Mesodermal cell (in vitro differentiated cells): ENCODE data around the gene ITPRIP.

Source experiments
- H3K27ac ChIP-seq: 2 replicates; pipeline ENCODE4 v1.7.0; 2013; ENCODE audit warnings: mild to moderate bottlenecking, low read depth, low read length, moderate library complexity; ENCODE audit not compliant: severe bottlenecking
- H3K36me3 ChIP-seq: 2 replicates; pipeline ENCODE4 v1.7.1; 2013; ENCODE audit warnings: mild to moderate bottlenecking, low read length, moderate library complexity; ENCODE audit not compliant: control insufficient read depth, insufficient read depth
- H3K4me1 ChIP-seq: one replicate; pipeline ENCODE4 v1.7.1; 2013; ENCODE audit warnings: mild to moderate bottlenecking, low read length; ENCODE audit not compliant: insufficient read depth, control insufficient read depth, poor library complexity, severe bottlenecking
- H3K4me3 ChIP-seq: 2 replicates; pipeline ENCODE4 v1.7.0; 2013; ENCODE audit warnings: low read length, control low read depth, mild to moderate bottlenecking; ENCODE audit not compliant: insufficient read depth, poor library complexity, severe bottlenecking; ENCODE audit errors: extremely low read depth
- H3K9me3 ChIP-seq: 2 replicates; pipeline ENCODE4 v1.7.1; 2013; ENCODE audit warnings: mild to moderate bottlenecking, low read length, moderate library complexity; ENCODE audit not compliant: control insufficient read depth
- WGBS, 2 experiments: methylation state at CpG; one replicate each; pipeline ENCODE4 v1.1.5; 2013; ENCODE audit warnings: missing lambda C conversion rate in 2 of 2; ENCODE audit not compliant: insufficient coverage in 2 of 2; 5-methylcytosine and 5-hydroxymethylcytosine counted together

The ITPRIP gene

DNA sequence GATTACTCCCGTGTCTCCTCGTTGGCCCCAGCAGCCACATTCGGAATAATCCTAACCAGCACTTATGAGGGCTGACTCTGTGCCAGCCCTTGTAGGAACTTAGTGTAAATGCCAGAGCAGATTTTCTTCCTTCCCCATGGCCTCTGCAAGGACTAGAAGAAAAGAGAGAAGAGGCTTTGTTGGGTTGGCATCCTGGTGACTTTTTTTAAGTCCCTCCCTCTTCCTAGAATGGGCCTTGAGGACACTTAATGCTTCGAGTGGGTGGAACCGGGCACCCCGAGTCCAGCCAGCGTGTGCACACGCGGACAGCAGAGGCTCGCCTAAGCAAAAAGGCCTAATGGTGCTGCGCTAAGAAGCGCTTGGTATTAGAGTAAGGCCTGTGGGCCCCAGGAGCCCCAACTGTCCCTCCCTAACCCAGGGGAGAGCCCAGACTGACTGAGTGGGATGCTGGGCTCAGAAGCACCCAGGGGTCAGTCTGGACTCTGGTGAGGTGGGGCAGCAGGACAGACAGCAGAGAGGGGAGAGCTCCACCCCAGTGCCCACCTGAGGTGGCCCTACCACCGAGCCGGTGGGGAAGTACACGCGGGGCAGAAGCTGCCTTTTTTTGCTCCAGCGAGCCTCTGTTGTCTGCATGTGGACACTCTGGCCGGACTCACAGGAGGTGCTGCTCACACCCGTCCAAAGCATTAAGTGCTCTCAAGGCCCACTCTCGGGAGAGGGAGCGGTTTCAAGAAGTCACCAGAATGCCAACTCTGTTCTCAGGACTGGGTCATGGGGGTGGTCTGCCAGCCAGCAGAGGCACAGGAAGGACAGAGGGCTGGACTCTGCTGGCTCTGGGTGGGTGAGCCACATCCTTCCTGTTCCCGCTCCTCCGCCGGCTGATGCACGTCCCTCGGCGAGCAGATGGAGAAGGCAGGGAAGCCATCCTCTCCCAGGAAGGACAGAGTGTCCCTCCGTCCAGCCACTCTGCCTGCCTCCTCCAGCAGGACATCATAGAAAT lies 12.5 kb downstream of the ITPRIP start:
- no peak overlapping the region for H3K4me3 ChIP-seq
- peaks cover 48% of the 10 kb centered on the region for H3K36me3 ChIP-seq
- H3K27ac ChIP-seq = peak overlapping the region; percentile 5
- no peaks in the 10 kb centered on the region for H3K9me3 ChIP-seq
- 95% methylated on average over 23 to 28 of the region's 28 CpGs for WGBS, 2 experiments
- peaks cover 69% of the 10 kb centered on the region for H3K4me1 ChIP-seq

DNA sequence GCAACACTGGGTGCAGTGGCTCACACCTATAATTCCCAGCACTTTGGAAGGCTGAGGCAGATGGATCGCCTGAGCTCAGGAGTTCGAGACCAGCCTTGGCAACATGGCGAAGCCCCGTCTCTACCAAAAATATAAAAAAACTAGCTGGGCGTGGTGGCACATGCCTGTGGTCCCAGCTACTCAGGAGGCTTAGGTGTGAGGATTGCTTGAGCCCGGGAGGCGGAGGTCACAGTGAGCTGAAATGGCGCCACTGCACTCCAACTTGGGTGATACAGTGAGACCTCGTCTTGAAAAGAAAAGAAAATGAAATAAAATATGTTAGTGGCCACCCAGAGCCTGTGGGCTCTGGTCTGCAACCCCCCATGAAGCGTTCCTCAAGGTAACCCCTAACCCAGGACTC lies 13.3 kb downstream of the ITPRIP start:
- H3K4me3 ChIP-seq = no peak overlapping the region
- peaks cover 67% of the 10 kb centered on the region for H3K4me1 ChIP-seq
- WGBS, 2 experiments = 92 to 97% methylated on average over 7 of the region's 10 CpGs
- H3K27ac ChIP-seq = no peak overlapping the region
- H3K9me3 ChIP-seq = no peaks in the 10 kb centered on the region
- peaks cover 51% of the 10 kb centered on the region for H3K36me3 ChIP-seq

DNA sequence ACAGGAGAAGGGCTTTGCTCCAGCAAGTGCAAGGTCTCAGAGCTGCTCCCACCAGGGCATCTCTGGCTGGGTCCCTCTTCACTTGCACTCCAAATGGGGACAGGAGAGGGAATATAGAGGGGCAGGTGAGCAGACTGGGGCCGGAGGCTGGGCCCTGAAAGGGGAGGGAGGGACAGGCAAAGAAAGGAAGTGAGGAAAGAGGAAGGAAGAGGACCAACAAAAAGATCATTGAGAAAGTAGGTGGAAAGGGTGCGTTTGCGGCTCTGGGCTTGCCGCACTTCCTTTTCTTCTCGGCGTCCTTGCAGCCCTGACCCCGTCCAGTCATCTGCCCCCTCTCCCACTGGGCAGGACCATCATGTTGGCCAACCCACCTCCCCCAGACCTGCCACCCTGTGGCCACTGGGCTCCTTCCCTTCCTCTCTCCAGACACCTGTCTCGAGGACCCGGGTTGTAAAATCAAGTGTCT lies 14.0 kb downstream of the ITPRIP start:
- Histone ChIP-seq H3K36me3 (peaks cover 52% of the 10 kb centered on the region), H3K27ac (no peak overlapping the region), H3K9me3 (no peaks in the 10 kb centered on the region), H3K4me1 (peaks cover 67% of the 10 kb centered on the region), H3K4me3 (no peak overlapping the region)
- WGBS, 2 experiments = 90 to 97% methylated on average over 6 to 7 of the region's 9 CpGs

DNA sequence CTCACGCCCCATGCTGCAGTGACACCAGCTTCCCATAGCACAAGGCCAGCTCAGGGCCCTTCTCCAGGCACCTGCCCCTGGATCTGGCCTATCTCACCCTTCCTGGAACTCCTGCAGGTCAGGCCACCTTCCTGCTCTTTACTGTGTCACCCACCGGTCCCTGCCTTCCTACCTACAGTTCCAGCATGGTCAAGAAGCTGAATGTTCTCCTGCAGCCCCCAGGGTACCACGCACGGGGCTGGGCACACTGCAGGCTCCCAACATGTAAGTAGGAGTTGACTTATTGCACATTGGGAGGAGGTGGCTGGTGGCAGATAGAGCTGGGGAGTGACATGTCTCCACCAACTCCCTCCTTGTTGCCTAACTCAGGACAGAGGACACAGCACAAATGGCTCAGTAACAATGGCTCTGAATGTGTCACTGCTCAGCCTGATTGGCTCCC lies 14.5 kb downstream of the ITPRIP start:
- Histone ChIP-seq H3K27ac (no peak overlapping the region), H3K4me3 (no peak overlapping the region), H3K9me3 (no peaks in the 10 kb centered on the region), H3K4me1 (peaks cover 65% of the 10 kb centered on the region), H3K36me3 (peaks cover 56% of the 10 kb centered on the region)
- WGBS, 2 experiments = 97 to 100% methylated on average over 1 to 4 of the region's 4 CpGs

DNA sequence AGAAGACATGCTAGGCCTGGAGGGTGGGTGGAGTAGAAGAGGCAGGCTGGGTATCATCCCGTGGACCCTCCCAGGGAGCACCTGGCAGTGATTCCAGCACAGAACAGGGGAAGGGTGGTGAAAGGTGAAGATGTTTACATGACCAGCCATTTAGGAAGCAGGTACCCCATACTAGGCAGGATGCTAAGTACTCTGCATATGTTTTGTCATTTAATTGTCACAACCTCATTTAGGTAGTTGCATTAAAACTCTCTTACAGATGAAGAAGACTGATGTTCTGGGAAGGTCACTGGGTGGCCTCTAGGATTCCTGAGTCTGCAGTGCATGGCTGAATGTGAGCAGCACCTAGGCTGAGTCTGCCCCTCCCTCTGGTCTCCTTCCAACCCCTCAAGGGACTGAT lies 15.2 kb downstream of the ITPRIP start:
- Histone ChIP-seq H3K27ac (no peak overlapping the region), H3K4me3 (no peak overlapping the region), H3K9me3 (no peaks in the 10 kb centered on the region), H3K36me3 (peaks cover 61% of the 10 kb centered on the region), H3K4me1 (peaks cover 58% of the 10 kb centered on the region)
- 71 to 88% methylated on average over 1 of the region's 1 CpG for WGBS, 2 experiments

DNA sequence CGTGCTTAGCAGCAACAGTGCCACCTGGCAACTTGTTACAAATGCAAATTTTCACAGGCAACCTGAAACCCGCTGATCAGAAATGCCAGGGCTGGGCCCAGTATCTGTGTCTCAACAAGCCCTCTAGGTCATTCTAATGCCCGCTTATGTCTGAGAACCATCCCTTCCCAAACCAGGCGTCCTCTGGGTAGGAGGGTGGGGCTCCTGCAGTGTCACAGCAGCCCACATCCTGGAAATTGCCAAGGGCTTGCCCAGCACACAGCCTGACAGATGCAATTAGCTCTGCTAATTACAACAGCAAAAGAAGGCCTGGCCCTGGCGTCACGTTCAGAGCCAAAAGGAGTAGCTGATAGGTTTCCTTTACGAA lies 15.9 kb downstream of the ITPRIP start:
- Histone ChIP-seq H3K27ac (no peak overlapping the region), H3K36me3 (peaks cover 65% of the 10 kb centered on the region), H3K9me3 (no peaks in the 10 kb centered on the region), H3K4me1 (peaks cover 55% of the 10 kb centered on the region), H3K4me3 (no peak overlapping the region)
- WGBS, 2 experiments = 72 to 77% methylated on average over 5 to 6 of the region's 7 CpGs

DNA sequence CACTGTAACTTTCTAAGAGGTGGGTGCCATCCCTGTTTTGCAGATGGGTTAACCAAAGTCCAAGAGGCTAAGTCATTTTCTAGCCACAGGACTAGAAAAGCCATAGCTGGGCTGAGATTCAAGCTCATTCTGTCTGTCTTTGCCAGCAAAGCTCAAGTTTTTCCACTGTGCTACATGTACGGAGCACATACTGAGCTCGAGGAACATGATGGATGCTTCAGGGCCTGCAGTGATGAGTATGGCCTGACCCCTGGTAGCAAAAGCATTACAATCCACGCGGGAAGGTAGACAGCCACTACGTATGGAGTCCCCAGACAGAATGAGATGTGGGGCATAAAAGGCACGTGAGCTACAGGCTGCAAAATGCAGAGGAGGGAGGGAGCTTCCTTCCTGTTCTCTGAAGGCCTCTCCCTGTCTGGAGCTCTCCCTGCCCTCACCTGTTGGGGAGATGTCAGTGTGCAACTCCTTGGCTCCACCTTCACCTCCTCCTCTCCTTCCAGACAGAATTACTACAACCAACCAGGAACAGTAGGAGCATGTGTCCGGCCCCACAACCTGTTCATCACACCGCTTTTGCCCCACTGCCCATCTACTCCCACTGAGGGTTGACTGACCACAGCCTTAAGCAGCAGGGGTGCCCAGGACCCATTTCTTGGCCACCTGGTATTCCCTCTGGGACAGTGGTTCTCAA lies 16.4 kb downstream of the ITPRIP start:
- Histone ChIP-seq H3K4me3 (no peak overlapping the region), H3K9me3 (no peaks in the 10 kb centered on the region), H3K27ac (no peak overlapping the region), H3K36me3 (peaks cover 67% of the 10 kb centered on the region), H3K4me1 (peaks cover 50% of the 10 kb centered on the region)
- WGBS, 2 experiments = 94 to 95% methylated on average over 8 of the region's 8 CpGs

DNA sequence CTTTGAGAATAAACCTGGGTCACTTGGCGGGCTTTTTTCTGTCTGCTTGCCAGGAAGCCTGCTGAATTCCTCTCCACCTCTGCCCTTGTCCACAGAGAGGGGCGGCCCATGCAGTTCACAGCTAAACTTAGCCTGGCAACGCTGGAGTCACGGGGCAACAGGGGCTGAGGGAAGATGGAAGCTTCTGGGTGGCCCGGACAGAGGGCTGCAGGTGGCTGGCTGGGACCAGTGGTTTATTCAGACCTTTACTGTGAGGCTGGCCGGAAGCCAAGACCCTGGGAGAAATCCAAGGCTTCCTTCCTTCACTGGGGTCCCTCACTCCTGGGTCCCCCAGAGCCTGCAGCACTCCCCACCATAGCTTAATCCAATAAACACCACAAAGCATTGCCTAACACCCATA lies 17.0 kb downstream of the ITPRIP start:
- peaks cover 71% of the 10 kb centered on the region for H3K36me3 ChIP-seq
- WGBS, 2 experiments = 91 to 95% methylated on average over 5 to 6 of the region's 6 CpGs
- no peaks in the 10 kb centered on the region for H3K9me3 ChIP-seq
- peaks cover 43% of the 10 kb centered on the region for H3K4me1 ChIP-seq
- no peak overlapping the region for H3K27ac ChIP-seq
- H3K4me3 ChIP-seq = no peak overlapping the region

DNA sequence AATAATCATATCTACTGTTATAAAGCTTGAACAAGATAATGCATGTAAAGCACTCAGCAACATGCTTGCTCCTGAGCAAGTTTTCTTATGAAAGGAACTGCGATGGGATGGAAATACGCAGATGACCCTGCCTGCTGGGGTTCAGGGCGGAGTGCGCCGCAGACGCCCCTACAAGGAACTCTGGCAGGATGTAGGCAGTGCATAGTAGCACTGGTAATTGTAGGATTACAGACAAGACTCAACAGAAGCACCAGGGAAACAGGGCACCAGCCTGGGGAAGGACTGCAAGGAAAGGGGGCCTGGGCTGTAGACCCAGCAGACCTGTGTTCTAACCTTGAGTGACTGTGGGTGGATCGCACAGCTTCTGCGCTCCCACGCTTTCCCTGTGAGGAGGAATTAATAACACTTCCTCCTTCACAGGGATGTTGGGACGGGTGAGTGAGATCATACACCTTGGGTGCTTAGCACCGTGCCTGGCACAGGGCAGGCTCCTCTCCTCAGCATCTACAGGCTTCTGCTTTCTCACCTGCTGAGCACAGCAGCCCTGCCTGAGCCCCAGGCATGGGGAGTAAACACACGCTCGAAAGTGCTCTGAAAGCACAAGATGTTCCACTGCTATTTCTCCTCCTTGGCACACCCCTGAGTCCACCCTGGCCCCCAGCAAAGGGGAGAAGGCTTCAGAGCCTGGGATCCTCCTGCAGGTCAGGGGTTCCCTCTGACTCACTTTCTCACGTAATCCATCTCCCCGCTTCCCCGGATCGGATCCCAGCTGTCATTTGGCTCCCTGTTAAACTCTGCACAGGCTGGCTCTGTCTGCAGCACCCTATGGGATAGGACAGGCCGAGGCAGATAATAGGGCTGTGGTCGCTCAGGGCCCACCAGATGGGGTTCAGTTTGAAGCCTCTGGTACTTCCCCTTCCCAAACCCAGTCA lies 19.2 kb downstream of the ITPRIP start:
- Histone ChIP-seq H3K4me3 (no peak overlapping the region), H3K4me1 (peaks cover 35% of the 10 kb centered on the region), H3K36me3 (peaks cover 70% of the 10 kb centered on the region), H3K27ac (no peak overlapping the region), H3K9me3 (no peaks in the 10 kb centered on the region)
- WGBS, 2 experiments = 90 to 95% methylated on average over 13 to 15 of the region's 19 CpGs

DNA sequence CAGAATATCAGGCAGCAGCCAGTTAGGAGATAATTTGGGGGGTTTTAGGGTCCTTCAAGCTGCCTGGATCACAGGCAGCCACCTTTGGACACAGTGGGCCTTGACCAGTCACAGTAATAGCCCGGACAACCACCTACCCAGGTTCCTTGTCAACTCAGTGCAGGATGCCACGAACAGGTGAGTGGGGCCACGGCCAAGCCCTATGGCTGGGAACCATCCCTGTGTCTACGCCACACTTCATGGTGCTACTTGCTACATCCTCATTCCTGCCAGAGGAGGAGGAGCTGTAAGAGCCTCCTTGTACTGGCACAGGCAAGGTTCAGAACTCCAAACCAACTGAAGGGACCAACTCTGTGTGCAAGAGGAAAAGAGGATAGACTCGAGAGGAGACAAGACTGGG lies 19.9 kb downstream of the ITPRIP start:
- Histone ChIP-seq H3K4me3 (no peak overlapping the region), H3K36me3 (peaks cover 71% of the 10 kb centered on the region), H3K4me1 (peaks cover 33% of the 10 kb centered on the region), H3K9me3 (no peaks in the 10 kb centered on the region), H3K27ac (no peak overlapping the region)
- WGBS, 2 experiments = 95 to 100% methylated on average over 3 to 4 of the region's 5 CpGs
